HG02943 (cell line): Measurements from ENCODE around the gene AMER3.
"Not testable (repeated sequence)": the region's sequence is repeated elsewhere in the genome, so short reads cannot be mapped to it uniquely, and the experiment has no call there.

Experiments used
- ATAC-seq: cut with Tn5 transposase; IDR thresholded peaks from one replicate; pipeline ENCODE4 v1.9.1; 2021; ENCODE audit warnings: mild to moderate bottlenecking, low read depth, moderate library complexity; ENCODE audit not compliant: unreplicated experiment

The AMER3 gene, protein sequence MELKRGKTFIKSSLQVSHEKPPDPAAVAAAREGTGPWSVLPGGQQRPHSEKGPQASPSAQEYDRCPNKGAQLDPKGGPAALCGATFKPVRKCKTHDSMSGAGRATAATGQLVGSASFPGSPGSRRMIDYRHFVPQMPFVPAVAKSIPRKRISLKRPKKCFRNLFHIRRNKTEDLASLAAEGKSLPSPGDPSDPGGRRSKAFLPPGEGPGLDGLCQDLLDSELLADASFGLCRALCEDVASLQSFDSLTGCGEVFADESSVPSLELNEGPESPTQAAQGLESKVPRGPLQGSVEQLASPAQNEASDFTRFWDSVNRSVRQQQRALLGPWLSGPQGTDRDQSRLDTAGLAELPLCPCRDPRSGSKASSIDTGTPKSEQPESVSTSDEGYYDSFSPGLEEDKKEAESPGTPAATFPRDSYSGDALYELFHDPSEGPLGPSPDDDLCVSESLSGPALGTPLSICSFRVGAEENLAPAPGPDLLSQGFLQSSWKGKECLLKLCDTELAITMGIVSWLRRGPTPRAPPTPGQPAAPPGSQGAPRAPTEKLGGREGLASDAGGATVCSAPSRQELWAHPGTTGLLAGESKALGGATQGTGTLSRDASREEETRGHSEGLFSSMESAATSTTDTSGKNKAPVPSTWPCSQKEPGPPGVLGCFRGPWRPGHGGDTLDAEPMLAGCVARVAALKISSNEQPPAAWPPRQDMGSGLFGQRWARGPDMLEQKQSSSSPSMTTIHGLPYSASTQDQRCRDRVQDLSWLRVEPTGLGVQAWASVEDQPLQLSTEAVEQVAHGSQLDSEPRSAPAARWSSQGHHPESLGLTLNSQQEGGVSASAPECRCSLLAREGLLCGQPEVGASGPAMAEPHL

DNA sequence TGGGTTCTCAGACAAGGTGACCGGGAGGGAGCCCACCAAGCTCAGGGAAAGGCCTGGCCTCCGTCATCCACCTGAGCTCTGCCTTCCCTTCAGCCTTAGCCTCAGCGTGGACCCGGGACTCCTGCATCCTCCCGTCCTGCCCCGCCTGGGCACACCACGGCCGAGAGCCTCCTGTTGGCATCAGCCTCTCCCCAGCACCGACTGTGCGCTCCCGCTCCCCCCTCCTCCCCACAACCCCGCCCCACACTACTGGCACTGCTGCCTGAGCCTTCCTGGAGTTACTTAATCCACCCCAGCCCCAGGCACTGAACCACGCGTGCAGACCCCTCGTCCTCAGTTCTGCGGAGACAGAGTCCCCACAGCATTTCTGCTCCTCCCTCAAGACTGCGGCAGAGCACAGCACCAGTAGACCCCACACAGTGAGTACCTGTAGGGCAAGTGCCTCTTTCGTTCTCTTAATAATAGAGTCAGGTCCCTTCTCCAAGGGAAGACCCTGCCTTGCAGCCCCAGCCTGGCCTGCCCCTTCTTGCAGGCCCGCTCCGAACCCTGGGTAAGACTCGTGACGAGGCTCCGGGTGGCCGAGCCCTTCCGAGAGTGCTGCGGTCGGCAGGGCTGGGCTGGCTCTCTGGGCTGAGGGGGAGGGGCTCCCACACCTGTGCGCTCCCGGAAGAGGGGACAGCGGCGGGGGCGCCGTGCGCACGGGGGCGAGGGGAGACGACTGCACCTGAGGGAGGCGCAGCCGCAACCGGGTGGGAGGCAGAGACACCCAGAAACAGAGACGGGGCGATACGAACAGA, at the start of gene AMER3:
Gene AMER3 (plus strand): TSS at position 285 of the 797 bp plus-strand sequence. CDS start 6,533 bp downstream, outside the sequence.
- no peak for ATAC-seq

DNA sequence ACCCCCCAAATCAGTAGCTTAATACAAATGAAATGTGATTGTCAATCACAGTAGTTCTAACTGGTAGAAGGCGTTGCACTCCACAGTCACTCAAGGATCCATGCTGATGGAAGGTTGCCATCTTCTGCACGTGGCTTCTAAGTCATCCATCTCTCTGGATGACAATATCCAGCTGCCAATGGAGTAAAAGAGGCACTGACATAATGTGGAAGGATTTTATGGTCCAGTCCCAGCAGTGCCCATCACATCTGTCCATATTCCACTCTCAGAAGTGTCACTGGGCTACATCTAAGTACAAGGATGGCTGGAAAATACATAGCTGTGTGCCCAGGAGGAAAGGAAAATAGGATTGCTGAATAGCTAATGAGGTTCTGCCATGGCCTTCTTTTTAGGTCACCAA, 40.5 kb upstream of the AMER3 start:
- ATAC-seq = not testable (repeated sequence)

- no peak for ATAC-seq
Measured at GRCh38 chr2:130720036-130720435, 35.3 kb upstream of the AMER3 start.

- no peak for ATAC-seq
Measured at GRCh38 chr2:130720528-130720927, 34.8 kb upstream of the AMER3 start.

- ATAC-seq = no peak
Measured at GRCh38 chr2:130724455-130724854, 30.9 kb upstream of the AMER3 start.

DNA sequence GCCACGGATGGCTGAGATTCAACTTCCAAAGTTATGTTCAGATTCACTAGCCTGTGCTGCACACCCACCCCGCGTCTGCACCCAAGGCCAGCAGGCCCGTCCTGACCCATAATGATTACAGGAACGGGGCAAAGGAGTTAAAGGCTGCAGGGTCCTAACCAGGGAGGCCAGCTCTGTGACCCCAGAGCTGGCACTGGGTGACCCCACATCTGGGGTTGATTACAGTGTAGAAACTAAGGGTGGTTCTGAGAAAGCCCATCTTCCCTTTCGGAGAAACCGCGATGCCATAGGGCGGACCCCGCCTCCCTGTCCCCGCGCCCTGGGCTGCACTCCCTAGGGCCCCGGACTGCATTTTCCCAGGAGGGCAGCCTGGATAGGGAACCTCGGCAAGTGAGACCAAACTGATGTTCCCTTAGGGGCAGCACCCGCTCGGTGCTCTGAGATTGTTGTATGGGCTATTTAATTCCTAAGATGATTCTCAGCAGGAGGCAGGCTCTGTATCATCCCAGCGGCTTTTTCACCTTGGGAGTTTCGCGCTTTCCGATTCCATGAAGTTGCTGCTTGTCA, 28.6 kb upstream of the AMER3 start:
- ATAC-seq = no peak

GRCh38 chr2:130727286-130727924, 27.9 kb upstream of the AMER3 start:
- peak; percentile 92 for ATAC-seq

DNA sequence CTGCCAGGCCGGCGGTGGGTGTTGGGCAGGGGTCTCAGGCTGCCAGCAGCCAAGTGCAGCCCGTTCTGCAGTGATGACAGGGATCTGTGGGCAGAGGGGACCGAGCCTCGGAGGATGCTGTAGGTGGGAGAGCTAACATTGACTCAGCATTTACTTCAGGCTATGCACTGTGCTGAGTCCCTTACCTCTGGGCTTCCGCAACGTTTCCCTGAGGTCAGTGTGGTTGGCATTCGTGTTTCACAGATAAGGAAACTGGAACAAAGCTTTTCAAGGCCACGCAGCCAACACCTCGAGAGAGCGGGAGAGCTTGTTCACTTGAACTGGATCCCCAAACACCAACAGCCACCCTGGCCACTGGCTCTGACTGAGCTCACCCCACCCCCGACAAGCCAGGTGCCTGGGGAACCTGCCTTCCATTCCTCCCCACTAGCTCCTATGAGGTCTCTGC, 27.3 kb upstream of the AMER3 start:
- ATAC-seq = peak; percentile 13

GRCh38 chr2:130728549-130729316, 26.6 kb upstream of the AMER3 start, which contains the start of gene GPR148:
GPR148 (plus strand) TSS chr2:130729070; CDS start chr2:130729152, 82 bp downstream.
- no peak for ATAC-seq

GRCh38 chr2:130729322-130730299, 25.7 kb upstream of the AMER3 start:
- ATAC-seq = no peak

DNA sequence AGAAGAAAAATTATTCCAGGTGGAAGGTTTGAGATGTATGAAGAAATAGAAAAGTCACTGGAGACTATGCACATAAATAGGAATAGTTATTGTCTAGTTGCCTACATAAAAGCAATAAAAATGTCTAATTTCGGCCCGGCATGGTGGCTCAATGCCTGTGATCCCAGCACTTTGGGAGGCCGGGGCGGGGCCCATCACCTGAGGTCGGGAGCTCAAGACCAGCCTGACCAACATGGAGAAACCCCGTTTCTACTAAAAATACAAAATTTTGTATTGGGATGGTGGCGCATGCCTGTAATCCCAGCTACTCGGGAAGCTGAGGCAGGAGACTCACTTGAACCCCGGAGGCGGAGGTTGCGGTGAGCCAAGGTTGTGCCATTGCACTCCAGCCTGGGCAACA, 23.1 kb upstream of the AMER3 start:
- not testable (repeated sequence) for ATAC-seq

- ATAC-seq = no peak
Measured at GRCh38 chr2:130735200-130735599, 20.1 kb upstream of the AMER3 start.

- ATAC-seq = no peak
Measured at GRCh38 chr2:130736487-130736886, 18.9 kb upstream of the AMER3 start.

DNA sequence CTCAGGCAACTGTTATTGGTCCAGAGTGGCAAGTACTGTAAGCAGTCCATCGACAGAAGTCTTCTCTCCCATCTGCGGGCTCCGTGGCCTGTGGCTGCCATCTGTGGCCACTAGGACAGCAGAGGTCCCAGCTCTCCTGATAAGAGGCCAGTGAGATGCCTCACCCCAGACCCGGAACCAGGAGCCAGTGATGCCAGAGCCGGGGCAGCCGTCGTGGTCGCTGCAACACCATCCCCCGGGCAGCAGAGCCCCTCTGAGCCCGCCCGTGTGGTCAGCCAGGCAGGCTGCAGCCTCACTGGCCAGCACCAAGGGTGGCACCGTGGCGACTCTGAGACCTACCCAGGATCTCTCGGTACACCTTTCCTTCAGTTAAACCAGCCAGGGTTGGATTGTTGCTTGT, 17.7 kb upstream of the AMER3 start:
- no peak for ATAC-seq

GRCh38 chr2:130740671-130741070, 14.7 kb upstream of the AMER3 start:
- ATAC-seq = no peak

DNA sequence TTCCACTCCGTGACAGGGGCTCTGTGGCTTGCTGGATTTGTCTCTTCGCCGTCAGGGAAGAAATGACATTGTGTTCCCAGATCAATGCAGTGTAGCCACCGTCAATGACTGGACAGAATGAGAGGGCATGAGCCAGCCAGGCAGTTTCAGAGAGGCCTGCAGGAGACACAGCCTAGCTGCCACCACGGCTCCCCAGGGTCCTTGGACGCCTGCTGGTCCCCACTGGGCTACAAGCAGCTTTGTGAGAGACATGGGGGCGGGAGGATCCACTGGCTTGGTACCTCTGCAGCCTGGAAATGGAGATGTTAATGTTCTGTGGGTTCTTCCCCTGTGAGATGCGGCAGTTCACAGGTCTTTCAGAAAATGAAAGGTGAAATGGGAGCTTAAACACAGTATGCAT, 12.1 kb upstream of the AMER3 start:
- no peak for ATAC-seq

DNA sequence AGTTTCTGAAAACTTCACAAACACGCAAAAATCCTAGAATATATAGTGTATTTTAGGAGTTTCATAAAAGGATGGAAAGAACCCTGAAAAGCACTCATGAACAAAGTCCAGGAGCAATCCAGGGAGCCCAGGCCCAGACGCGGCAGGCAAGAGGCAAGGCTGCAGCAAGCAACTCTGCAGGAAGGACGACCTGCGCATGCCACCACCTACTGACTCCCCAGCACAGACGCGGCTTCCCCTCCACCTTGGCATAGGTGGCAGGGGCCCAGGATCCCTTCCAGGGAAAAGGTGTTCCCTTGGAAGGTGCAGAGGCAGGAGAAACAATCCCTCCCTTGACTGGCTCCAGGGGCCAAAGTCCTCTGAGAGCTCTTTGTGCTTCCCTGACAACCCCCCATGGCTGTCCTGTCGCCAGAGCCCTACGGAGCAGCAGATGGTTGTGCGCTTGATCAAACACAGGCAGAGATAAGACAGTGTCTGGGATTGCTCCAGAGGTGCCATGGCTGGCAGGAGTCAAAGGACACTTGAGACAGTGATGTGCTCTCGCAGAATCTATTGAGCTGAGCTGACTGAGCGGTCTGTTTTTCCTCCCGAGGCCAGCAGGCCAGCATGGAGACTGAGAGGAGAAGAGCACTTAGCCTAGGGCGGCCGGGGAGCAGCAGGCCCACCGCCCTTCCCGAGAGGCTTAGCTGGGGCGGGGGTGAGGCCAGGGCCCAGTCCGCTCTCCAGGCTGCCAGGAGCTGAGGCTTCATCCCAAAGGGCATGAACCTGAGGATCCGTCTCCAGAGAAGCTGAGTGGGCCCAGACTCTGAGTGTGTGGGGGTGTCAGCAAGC, 10.8 kb upstream of the AMER3 start:
- ATAC-seq = no peak
